Liver (tissue), 3 donors: ENCODE data around the gene NEURL3.

Experiments
- EGR1 ChIP-seq, 2 donors: IDR thresholded peaks; 2 replicates each; pipeline ENCODE4 v1.6.1; 2016 to 2018; ENCODE audit warnings: antibody characterized with exemption in 2 of 2, low read depth in 2 of 2
- GABPA ChIP-seq, 2 donors: IDR thresholded peaks in 1 of 2; conservative IDR thresholded peaks in 1 of 2; 2 replicates each; pipeline ENCODE4 v1.6.1; 2016; ENCODE audit warnings: antibody characterized with exemption in 2 of 2, mild to moderate bottlenecking in 1 of 2, moderate library complexity in 1 of 2
- HNF4A ChIP-seq, 2 donors: conservative IDR thresholded peaks; 2 replicates each; pipeline ENCODE4 v1.6.1; 2016; ENCODE audit warnings: antibody characterized with exemption in 2 of 2, mild to moderate bottlenecking in 2 of 2
- HNF4G ChIP-seq: IDR thresholded peaks from 2 replicates; pipeline ENCODE4 v1.6.1; 2016; ENCODE audit warnings: antibody characterized with exemption
- JUND ChIP-seq, 2 donors: IDR thresholded peaks; 2 replicates each; pipeline ENCODE4 v1.6.1; 2016; ENCODE audit warnings: antibody characterized with exemption in 2 of 2
- RAD21 ChIP-seq, 2 donors: IDR thresholded peaks; 2 replicates each; pipeline ENCODE4 v1.6.1; 2016; ENCODE audit warnings: antibody characterized with exemption in 2 of 2, mild to moderate bottlenecking in 2 of 2
- SP1 ChIP-seq: IDR thresholded peaks from 2 replicates; pipeline ENCODE4 v1.6.1; 2018; ENCODE audit warnings: antibody characterized with exemption, mild to moderate bottlenecking
- TAF1 ChIP-seq: conservative IDR thresholded peaks from 2 replicates; pipeline ENCODE4 v1.6.1; 2016; ENCODE audit warnings: antibody characterized with exemption, mild to moderate bottlenecking
- YY1 ChIP-seq: IDR thresholded peaks from 2 replicates; pipeline ENCODE4 v1.6.1; 2016; ENCODE audit warnings: antibody characterized with exemption, mild to moderate bottlenecking
- TF ChIP-seq, protein P1 (sequence below): IDR thresholded peaks from 2 replicates; pipeline ENCODE4 v1.6.1; 2016; ENCODE audit warnings: antibody characterized with exemption, mild to moderate bottlenecking
- TF ChIP-seq, protein P2 (sequence below): fragments of 150-350 bp; IDR thresholded peaks from 2 replicates; pipeline ENCODE4 v1.5.1; 2017; ENCODE audit warnings: improper control_type of control experiment, low read depth, low read length; ENCODE audit not compliant: missing input control
- TF ChIP-seq, protein P3 (sequence below): IDR thresholded peaks from 2 replicates; pipeline ENCODE4 v1.6.1; 2016; ENCODE audit warnings: antibody characterized with exemption
- TF ChIP-seq, protein P4 (sequence below): IDR thresholded peaks from 2 replicates; pipeline ENCODE4 v1.6.1; 2016; ENCODE audit warnings: antibody characterized with exemption
- TF ChIP-seq, protein P5 (sequence below): IDR thresholded peaks from 2 replicates; pipeline ENCODE4 v1.6.1; 2016; ENCODE audit warnings: antibody characterized with exemption
- donor health status: healthy.
- donor health status: healthy.

DNA sequence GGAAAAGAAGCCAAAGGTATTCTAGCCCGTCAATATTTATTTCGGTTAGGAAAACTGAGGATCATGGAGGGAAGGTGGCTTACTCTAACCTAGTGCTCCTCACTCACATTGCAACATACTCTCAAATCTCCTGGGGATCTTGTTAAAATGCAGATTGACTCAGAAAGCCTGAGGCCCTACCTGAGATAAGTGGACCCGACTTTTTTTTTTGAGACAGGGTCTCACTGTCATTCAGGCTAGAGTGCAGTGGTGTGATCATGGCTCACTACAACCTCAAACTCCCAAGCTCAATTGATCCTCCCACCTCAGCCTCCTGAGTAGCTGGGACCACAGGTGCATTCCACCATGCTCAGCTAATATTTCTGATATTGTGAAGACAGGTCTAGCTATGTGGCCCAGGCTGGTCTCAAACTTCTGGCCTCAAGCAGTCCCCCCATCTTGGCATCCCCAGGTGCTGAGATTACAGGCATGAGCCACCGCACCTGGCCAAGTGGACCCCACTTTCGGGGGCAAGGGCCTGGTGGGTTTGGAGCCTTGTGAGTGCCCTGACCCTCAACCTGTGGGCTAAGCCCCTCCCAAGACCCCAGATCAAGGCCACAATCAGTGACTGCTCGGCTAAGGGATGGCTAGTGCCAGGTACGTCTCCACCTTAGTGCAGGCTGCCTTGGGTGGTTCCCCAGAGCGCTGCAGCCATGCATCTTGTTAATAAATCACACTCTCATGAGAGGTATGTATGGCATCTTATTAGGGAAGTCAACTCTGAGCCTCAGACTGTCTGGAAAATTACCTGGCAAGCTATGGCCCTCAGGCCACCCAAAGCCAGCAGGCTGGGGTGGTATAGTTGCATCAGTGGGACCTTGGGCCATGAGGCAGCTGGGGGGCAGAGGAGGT is 1.1 kb upstream of the NEURL3 start:
- TF ChIP-seq, protein P1, sequence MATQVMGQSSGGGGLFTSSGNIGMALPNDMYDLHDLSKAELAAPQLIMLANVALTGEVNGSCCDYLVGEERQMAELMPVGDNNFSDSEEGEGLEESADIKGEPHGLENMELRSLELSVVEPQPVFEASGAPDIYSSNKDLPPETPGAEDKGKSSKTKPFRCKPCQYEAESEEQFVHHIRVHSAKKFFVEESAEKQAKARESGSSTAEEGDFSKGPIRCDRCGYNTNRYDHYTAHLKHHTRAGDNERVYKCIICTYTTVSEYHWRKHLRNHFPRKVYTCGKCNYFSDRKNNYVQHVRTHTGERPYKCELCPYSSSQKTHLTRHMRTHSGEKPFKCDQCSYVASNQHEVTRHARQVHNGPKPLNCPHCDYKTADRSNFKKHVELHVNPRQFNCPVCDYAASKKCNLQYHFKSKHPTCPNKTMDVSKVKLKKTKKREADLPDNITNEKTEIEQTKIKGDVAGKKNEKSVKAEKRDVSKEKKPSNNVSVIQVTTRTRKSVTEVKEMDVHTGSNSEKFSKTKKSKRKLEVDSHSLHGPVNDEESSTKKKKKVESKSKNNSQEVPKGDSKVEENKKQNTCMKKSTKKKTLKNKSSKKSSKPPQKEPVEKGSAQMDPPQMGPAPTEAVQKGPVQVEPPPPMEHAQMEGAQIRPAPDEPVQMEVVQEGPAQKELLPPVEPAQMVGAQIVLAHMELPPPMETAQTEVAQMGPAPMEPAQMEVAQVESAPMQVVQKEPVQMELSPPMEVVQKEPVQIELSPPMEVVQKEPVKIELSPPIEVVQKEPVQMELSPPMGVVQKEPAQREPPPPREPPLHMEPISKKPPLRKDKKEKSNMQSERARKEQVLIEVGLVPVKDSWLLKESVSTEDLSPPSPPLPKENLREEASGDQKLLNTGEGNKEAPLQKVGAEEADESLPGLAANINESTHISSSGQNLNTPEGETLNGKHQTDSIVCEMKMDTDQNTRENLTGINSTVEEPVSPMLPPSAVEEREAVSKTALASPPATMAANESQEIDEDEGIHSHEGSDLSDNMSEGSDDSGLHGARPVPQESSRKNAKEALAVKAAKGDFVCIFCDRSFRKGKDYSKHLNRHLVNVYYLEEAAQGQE = no peak
- TF ChIP-seq, protein P2, sequence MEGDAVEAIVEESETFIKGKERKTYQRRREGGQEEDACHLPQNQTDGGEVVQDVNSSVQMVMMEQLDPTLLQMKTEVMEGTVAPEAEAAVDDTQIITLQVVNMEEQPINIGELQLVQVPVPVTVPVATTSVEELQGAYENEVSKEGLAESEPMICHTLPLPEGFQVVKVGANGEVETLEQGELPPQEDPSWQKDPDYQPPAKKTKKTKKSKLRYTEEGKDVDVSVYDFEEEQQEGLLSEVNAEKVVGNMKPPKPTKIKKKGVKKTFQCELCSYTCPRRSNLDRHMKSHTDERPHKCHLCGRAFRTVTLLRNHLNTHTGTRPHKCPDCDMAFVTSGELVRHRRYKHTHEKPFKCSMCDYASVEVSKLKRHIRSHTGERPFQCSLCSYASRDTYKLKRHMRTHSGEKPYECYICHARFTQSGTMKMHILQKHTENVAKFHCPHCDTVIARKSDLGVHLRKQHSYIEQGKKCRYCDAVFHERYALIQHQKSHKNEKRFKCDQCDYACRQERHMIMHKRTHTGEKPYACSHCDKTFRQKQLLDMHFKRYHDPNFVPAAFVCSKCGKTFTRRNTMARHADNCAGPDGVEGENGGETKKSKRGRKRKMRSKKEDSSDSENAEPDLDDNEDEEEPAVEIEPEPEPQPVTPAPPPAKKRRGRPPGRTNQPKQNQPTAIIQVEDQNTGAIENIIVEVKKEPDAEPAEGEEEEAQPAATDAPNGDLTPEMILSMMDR = no peak
- TF ChIP-seq HNF4G (no peak), JUND (IDR thresholded peaks at IDR 0.05) (no peak), RAD21 (IDR thresholded peaks at IDR 0.05) (no peak), SP1 (no peak), TAF1 (no peak), YY1 (no peak), EGR1 (IDR thresholded peaks at IDR 0.05; ENCODE audit: low read depth in 2 of 2) (no peak), GABPA (IDR thresholded peaks at IDR 0.05 in 1 of 2, conservative IDR thresholded peaks at IDR 0.05 in 1 of 2) (no peak), HNF4A (conservative IDR thresholded peaks at IDR 0.05) (no peak)
- TF ChIP-seq, protein P3, sequence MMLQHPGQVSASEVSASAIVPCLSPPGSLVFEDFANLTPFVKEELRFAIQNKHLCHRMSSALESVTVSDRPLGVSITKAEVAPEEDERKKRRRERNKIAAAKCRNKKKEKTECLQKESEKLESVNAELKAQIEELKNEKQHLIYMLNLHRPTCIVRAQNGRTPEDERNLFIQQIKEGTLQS = no peak
- TF ChIP-seq, protein P4, sequence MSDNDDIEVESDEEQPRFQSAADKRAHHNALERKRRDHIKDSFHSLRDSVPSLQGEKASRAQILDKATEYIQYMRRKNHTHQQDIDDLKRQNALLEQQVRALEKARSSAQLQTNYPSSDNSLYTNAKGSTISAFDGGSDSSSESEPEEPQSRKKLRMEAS = no peak
- TF ChIP-seq, protein P5, sequence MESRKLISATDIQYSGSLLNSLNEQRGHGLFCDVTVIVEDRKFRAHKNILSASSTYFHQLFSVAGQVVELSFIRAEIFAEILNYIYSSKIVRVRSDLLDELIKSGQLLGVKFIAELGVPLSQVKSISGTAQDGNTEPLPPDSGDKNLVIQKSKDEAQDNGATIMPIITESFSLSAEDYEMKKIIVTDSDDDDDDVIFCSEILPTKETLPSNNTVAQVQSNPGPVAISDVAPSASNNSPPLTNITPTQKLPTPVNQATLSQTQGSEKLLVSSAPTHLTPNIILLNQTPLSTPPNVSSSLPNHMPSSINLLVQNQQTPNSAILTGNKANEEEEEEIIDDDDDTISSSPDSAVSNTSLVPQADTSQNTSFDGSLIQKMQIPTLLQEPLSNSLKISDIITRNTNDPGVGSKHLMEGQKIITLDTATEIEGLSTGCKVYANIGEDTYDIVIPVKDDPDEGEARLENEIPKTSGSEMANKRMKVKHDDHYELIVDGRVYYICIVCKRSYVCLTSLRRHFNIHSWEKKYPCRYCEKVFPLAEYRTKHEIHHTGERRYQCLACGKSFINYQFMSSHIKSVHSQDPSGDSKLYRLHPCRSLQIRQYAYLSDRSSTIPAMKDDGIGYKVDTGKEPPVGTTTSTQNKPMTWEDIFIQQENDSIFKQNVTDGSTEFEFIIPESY = no peak
